ENCODE results near the gene FAM193A. TPM values are rescaled to one million over a fixed set of nuclear protein-coding genes. Genes with fewer than 3 reads are reported as not detected.

Gene FAM193A
- total RNA-seq, 1 donor from 2014 or later = 56.1 TPM

GRCh38 chr4:2642968-2643367 lies 106.5 kb downstream of the FAM193A start:
- Mint-ChIP-seq H3K27me3 (ENCODE audit: unreplicated experiment) (peaks cover 10% of the 10 kb centered on the region), H3K9me3 (ENCODE audit: unreplicated experiment) (peaks cover 5% of the 10 kb centered on the region), H3K36me3 (ENCODE audit: unreplicated experiment) (no peaks in the 10 kb centered on the region), H3K4me3 (ENCODE audit: unreplicated experiment) (no peak overlapping the region), H3K4me1 (ENCODE audit: low read depth, unreplicated experiment) (peaks cover 13% of the 10 kb centered on the region), H3K27ac (ENCODE audit: unreplicated experiment) (peak overlapping the region; percentile 84)
- no peak for DNase-seq
- no peak for TF ChIP-seq CTCF (IDR thresholded peaks at IDR 0.05; ENCODE audit: partially characterized antibody, unreplicated experiment)

GRCh38 chr4:2643555-2643954 lies 107.1 kb downstream of the FAM193A start:
- H3K4me1 Mint-ChIP-seq (ENCODE audit: low read depth, unreplicated experiment) = peaks cover 13% of the 10 kb centered on the region
- no peak for TF ChIP-seq CTCF (IDR thresholded peaks at IDR 0.05; ENCODE audit: partially characterized antibody, unreplicated experiment)
- no peak for DNase-seq
- H3K9me3 Mint-ChIP-seq (ENCODE audit: unreplicated experiment) = peaks cover 5% of the 10 kb centered on the region
- H3K36me3 Mint-ChIP-seq (ENCODE audit: unreplicated experiment) = no peaks in the 10 kb centered on the region
- peaks cover 7% of the 10 kb centered on the region for H3K27me3 Mint-ChIP-seq (ENCODE audit: unreplicated experiment)
- peak overlapping the region; percentile 34 for H3K27ac Mint-ChIP-seq (ENCODE audit: unreplicated experiment)
- H3K4me3 Mint-ChIP-seq (ENCODE audit: unreplicated experiment) = peak overlapping the region; percentile 7

- H3K27me3 Mint-ChIP-seq (ENCODE audit: unreplicated experiment) = peaks cover 5% of the 10 kb centered on the region
- H3K4me1 Mint-ChIP-seq (ENCODE audit: low read depth, unreplicated experiment) = peaks cover 11% of the 10 kb centered on the region
- TF ChIP-seq CTCF (IDR thresholded peaks at IDR 0.05; ENCODE audit: partially characterized antibody, unreplicated experiment) = no peak
- H3K36me3 Mint-ChIP-seq (ENCODE audit: unreplicated experiment) = peaks cover 5% of the 10 kb centered on the region
- H3K9me3 Mint-ChIP-seq (ENCODE audit: unreplicated experiment) = peaks cover 7% of the 10 kb centered on the region
- H3K27ac Mint-ChIP-seq (ENCODE audit: unreplicated experiment) = no peak overlapping the region
- no peak overlapping the region for H3K4me3 Mint-ChIP-seq (ENCODE audit: unreplicated experiment)
- DNase-seq = peak; percentile 6
Observed at GRCh38 chr4:2646396-2647149, 110.1 kb downstream of the FAM193A start.

- peaks cover 7% of the 10 kb centered on the region for H3K36me3 Mint-ChIP-seq (ENCODE audit: unreplicated experiment)
- H3K4me1 Mint-ChIP-seq (ENCODE audit: low read depth, unreplicated experiment) = peaks cover 17% of the 10 kb centered on the region
- peaks cover 12% of the 10 kb centered on the region for H3K9me3 Mint-ChIP-seq (ENCODE audit: unreplicated experiment)
- H3K27ac Mint-ChIP-seq (ENCODE audit: unreplicated experiment) = peak overlapping the region; percentile 33
- no peak overlapping the region for H3K4me3 Mint-ChIP-seq (ENCODE audit: unreplicated experiment)
- H3K27me3 Mint-ChIP-seq (ENCODE audit: unreplicated experiment) = peaks cover 5% of the 10 kb centered on the region
- no peak for TF ChIP-seq CTCF (IDR thresholded peaks at IDR 0.05; ENCODE audit: partially characterized antibody, unreplicated experiment)
- no peak for DNase-seq
Observed at GRCh38 chr4:2647403-2648158, 111.1 kb downstream of the FAM193A start.
